ENCODE results near the gene SYT4. TPM values are rescaled to one million over a fixed set of nuclear protein-coding genes. Genes with fewer than 3 reads are reported as not detected.
"Not testable (repeated sequence)": the region's sequence is repeated elsewhere in the genome, so short reads cannot be mapped to it uniquely, and the experiment has no call there.

Gene SYT4
- total RNA-seq, 1 donor from 2014 or later = not detected

GRCh38 chr18:43303376-43303775 lies 26.1 kb upstream of the SYT4 start:
- H3K27me3 Mint-ChIP-seq (ENCODE audit: low read depth) = no peaks in the 10 kb centered on the region
- H3K36me3 Mint-ChIP-seq (ENCODE audit: low read depth) = no peaks in the 10 kb centered on the region
- no peak for DNase-seq (ENCODE audit: low spot score)
- TF ChIP-seq, protein P1, sequence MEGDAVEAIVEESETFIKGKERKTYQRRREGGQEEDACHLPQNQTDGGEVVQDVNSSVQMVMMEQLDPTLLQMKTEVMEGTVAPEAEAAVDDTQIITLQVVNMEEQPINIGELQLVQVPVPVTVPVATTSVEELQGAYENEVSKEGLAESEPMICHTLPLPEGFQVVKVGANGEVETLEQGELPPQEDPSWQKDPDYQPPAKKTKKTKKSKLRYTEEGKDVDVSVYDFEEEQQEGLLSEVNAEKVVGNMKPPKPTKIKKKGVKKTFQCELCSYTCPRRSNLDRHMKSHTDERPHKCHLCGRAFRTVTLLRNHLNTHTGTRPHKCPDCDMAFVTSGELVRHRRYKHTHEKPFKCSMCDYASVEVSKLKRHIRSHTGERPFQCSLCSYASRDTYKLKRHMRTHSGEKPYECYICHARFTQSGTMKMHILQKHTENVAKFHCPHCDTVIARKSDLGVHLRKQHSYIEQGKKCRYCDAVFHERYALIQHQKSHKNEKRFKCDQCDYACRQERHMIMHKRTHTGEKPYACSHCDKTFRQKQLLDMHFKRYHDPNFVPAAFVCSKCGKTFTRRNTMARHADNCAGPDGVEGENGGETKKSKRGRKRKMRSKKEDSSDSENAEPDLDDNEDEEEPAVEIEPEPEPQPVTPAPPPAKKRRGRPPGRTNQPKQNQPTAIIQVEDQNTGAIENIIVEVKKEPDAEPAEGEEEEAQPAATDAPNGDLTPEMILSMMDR (IDR thresholded peaks at IDR 0.05) = no peak
- H3K4me1 Mint-ChIP-seq (ENCODE audit: low read depth) = no peaks in the 10 kb centered on the region
- no peak overlapping the region for H3K27ac Mint-ChIP-seq (ENCODE audit: unreplicated experiment)
- no peak overlapping the region for H3K4me3 Mint-ChIP-seq (ENCODE audit: unreplicated experiment)
- no peaks in the 10 kb centered on the region for H3K9me3 Mint-ChIP-seq (ENCODE audit: low read depth)

GRCh38 chr18:43286187-43286586 lies 8.9 kb upstream of the SYT4 start:
- H3K9me3 Mint-ChIP-seq (ENCODE audit: low read depth); H3K27ac Mint-ChIP-seq (ENCODE audit: unreplicated experiment); H3K36me3 Mint-ChIP-seq (ENCODE audit: low read depth); H3K27me3 Mint-ChIP-seq (ENCODE audit: low read depth); DNase-seq (ENCODE audit: low spot score); H3K4me1 Mint-ChIP-seq (ENCODE audit: low read depth); H3K4me3 Mint-ChIP-seq (ENCODE audit: unreplicated experiment): not testable (repeated sequence)

- Mint-ChIP-seq H3K27ac (ENCODE audit: unreplicated experiment) (no peak overlapping the region), H3K36me3 (ENCODE audit: low read depth) (no peaks in the 10 kb centered on the region), H3K4me1 (ENCODE audit: low read depth) (no peaks in the 10 kb centered on the region), H3K4me3 (ENCODE audit: unreplicated experiment) (no peak overlapping the region), H3K9me3 (ENCODE audit: low read depth) (no peaks in the 10 kb centered on the region), H3K27me3 (ENCODE audit: low read depth) (peaks cover 7% of the 10 kb centered on the region)
- DNase-seq (ENCODE audit: low spot score) = no peak
- TF ChIP-seq, protein P1 (IDR thresholded peaks at IDR 0.05) = no peak
Observed at GRCh38 chr18:43283299-43283698, 6.0 kb upstream of the SYT4 start.

DNA sequence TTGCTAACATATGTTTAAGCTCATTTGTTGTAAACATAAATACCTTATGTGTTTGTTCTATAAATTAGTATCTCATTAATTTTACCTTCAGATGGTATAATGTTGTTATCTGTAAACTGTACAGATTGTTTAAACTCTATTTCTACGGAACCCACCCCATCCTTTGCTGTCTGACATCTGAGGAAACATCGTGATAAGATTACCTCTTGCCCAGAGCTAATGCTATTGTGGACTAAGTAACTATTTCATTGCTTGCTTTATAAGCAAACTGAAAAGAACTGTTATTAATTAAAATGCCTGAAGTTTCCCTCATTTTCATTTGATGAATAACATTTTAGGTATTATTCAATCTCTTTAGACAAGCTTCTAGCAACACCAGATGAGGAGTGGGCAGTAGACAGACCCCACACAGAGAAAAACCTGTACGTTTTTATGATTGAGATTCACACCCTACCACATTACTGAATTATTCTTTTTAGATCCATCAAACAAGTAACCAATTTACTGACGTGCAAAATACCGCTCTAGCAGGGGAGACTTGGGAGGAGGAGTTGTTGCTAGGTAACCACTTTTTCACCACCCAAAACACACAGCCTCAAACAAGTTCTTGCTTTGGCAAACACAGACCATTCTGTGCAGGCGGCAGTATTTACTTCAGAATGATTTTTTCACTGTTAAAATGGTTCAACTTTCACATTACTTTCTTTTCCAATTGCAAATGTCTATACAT lies 1.9 kb upstream of the SYT4 start:
- H3K4me3 Mint-ChIP-seq (ENCODE audit: unreplicated experiment) = no peak overlapping the region
- H3K36me3 Mint-ChIP-seq (ENCODE audit: low read depth) = no peaks in the 10 kb centered on the region
- no peaks in the 10 kb centered on the region for H3K9me3 Mint-ChIP-seq (ENCODE audit: low read depth)
- TF ChIP-seq, protein P1 (IDR thresholded peaks at IDR 0.05) = no peak
- no peak overlapping the region for H3K27ac Mint-ChIP-seq (ENCODE audit: unreplicated experiment)
- peaks cover 24% of the 10 kb centered on the region for H3K27me3 Mint-ChIP-seq (ENCODE audit: low read depth)
- H3K4me1 Mint-ChIP-seq (ENCODE audit: low read depth) = peaks cover 4% of the 10 kb centered on the region
- DNase-seq (ENCODE audit: low spot score) = no peak

DNA sequence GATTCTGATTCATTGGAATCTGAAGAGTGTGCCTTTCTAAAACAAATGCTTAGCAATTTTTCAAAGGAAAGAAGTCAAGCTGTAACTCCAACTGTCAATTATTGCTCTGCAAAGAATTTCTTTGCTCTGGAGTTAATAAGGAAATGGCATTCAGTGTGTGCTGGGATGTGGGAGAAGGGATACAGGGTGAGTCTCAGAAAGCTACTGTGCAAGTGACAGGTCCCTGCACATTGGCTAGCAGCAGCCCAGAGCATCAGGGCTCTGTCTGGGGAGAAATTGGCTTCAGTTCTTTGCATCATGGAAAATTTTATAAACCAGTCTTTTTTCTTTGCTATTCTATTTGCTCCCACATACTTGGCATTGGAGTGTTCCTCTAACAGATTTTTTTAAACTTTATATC lies 1.1 kb upstream of the SYT4 start:
- Mint-ChIP-seq H3K9me3 (ENCODE audit: low read depth) (no peaks in the 10 kb centered on the region), H3K27ac (ENCODE audit: unreplicated experiment) (no peak overlapping the region), H3K36me3 (ENCODE audit: low read depth) (no peaks in the 10 kb centered on the region), H3K4me1 (ENCODE audit: low read depth) (peaks cover 4% of the 10 kb centered on the region), H3K27me3 (ENCODE audit: low read depth) (peaks cover 27% of the 10 kb centered on the region), H3K4me3 (ENCODE audit: unreplicated experiment) (no peak overlapping the region)
- TF ChIP-seq, protein P1 (IDR thresholded peaks at IDR 0.05) = no peak
- DNase-seq (ENCODE audit: low spot score) = no peak

DNA sequence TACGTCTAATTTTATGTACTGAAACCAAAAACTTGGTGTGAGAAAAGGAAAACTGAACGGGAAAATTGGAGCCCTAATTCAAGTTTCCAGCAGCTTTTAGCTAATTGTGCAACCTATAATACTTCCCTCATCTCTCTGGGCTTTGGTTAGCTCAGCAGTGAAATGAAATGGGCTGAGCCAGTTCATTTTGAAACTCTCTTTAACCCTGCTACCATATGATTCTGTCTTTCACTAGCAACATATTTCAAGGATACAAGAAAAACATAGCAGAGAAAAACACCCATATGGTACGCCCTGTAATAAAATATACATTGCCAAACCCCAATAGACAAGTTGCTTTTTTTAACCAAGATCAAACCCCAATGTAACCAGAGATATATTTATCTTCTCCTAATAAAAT lies 799 bp downstream of the SYT4 start:
- Mint-ChIP-seq H3K36me3 (ENCODE audit: low read depth) (no peaks in the 10 kb centered on the region), H3K9me3 (ENCODE audit: low read depth) (no peaks in the 10 kb centered on the region), H3K4me3 (ENCODE audit: unreplicated experiment) (no peak overlapping the region), H3K27ac (ENCODE audit: unreplicated experiment) (no peak overlapping the region), H3K4me1 (ENCODE audit: low read depth) (peaks cover 4% of the 10 kb centered on the region), H3K27me3 (ENCODE audit: low read depth) (peaks cover 27% of the 10 kb centered on the region)
- no peak for DNase-seq (ENCODE audit: low spot score)
- TF ChIP-seq, protein P1 (IDR thresholded peaks at IDR 0.05) = no peak
